ENCODE results near the gene DNTT.
"Not testable (repeated sequence)": the region's sequence is repeated elsewhere in the genome, so short reads cannot be mapped to it uniquely, and the experiment has no call there.

DNA sequence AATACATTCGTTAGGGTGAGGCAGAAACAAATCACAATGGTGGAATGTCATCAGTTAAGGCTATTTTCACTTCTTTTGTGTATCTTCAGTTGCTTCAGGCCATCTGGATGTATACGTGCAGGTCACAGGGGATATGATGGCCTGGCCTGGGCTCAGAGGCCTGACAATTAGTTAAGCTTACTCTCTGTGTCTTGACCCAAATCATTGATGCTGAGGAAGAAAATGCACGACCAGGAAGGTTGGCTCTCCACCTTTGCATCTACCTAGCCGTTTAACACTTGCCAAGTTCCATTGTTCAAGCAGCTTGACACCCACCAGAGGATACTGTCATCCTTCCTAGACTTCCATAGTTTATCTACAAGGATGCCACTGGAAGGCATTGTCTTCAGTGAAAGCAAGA lies 4.6 kb downstream of the DNTT start:
- TF ChIP-seq FOXP2 (optimal IDR thresholded peaks at IDR 0.05; ENCODE audit: control extremely low read depth, extremely low read length, insufficient read depth); POLR2AphosphoS5 (IDR thresholded peaks at IDR 0.05; ENCODE audit: borderline replicate concordance, low read depth, low read length): not testable (repeated sequence)

All from SK-N-MC (cell line).